Medulla oblongata (tissue), 1 donor: ENCODE results near the gene NIBAN1.
"Not testable (repeated sequence)": the region's sequence is repeated elsewhere in the genome, so short reads cannot be mapped to it uniquely, and the experiment has no call there.

Experiments used
- DNase-seq: peaks from one replicate; pipeline ENCODE4 v3.0.0-alpha.2; 2015; ENCODE audit errors: extremely low spot score

NIBAN1 gene

GRCh38 chr1:184974056-184974836 lies at the start of gene NIBAN1:
NIBAN1 (minus strand) TSS chr1:184974508; CDS start chr1:184974356, 152 bp downstream.
- peak; percentile 27 for DNase-seq

GRCh38 chr1:185017966-185018365 lies 43.7 kb upstream of the NIBAN1 start:
- DNase-seq = no peak

GRCh38 chr1:185017338-185017737 lies 43.0 kb upstream of the NIBAN1 start:
- no peak for DNase-seq

GRCh38 chr1:185016880-185017279 lies 42.6 kb upstream of the NIBAN1 start:
- no peak for DNase-seq

GRCh38 chr1:185015631-185016030 lies 41.3 kb upstream of the NIBAN1 start:
- no peak for DNase-seq

GRCh38 chr1:185014941-185015340 lies 40.6 kb upstream of the NIBAN1 start:
- no peak for DNase-seq

GRCh38 chr1:185010361-185010760 lies 36.1 kb upstream of the NIBAN1 start:
- no peak for DNase-seq

GRCh38 chr1:185008838-185009237 lies 34.5 kb upstream of the NIBAN1 start:
- no peak for DNase-seq

- not testable (repeated sequence) for DNase-seq
Measured at GRCh38 chr1:185001312-185001880, 27.1 kb upstream of the NIBAN1 start.

GRCh38 chr1:184999974-185000373 lies 25.7 kb upstream of the NIBAN1 start:
- not testable (repeated sequence) for DNase-seq

GRCh38 chr1:184994301-184994700 lies 20.0 kb upstream of the NIBAN1 start:
- no peak for DNase-seq

- DNase-seq = no peak
Measured at GRCh38 chr1:184992271-184992670, 18.0 kb upstream of the NIBAN1 start.

- DNase-seq = no peak
Measured at GRCh38 chr1:184990204-184990603, 15.9 kb upstream of the NIBAN1 start.

GRCh38 chr1:184988506-184988905 lies 14.2 kb upstream of the NIBAN1 start:
- no peak for DNase-seq

GRCh38 chr1:184987696-184988095 lies 13.4 kb upstream of the NIBAN1 start:
- no peak for DNase-seq

GRCh38 chr1:184986250-184986649 lies 11.9 kb upstream of the NIBAN1 start:
- DNase-seq = peak; percentile 19

- DNase-seq = peak; percentile 80
Measured at GRCh38 chr1:184982002-184982954, 8.0 kb upstream of the NIBAN1 start.

GRCh38 chr1:184980726-184981125 lies 6.4 kb upstream of the NIBAN1 start:
- no peak for DNase-seq

- DNase-seq = no peak
Measured at GRCh38 chr1:184975208-184975870, 1.0 kb upstream of the NIBAN1 start.

- DNase-seq = no peak
Measured at GRCh38 chr1:184974837-184975115, 468 bp upstream of the NIBAN1 start.

GRCh38 chr1:184973272-184974055 lies 844 bp downstream of the NIBAN1 start:
- DNase-seq = peak; percentile 35
